K562 (cell line): ENCODE measurements around the gene GSTO2. TPM values are rescaled to one million over a fixed set of nuclear protein-coding genes. Genes with fewer than 3 reads are reported as not detected.

ENCODE experiments used
- ATAC-seq: fragments of 200-7000 bp; cut with Tn5 transposase; 3 replicates; pipeline ENCODE4 v1.9.1; 2020; ENCODE audit warnings: moderate library complexity
- BruUV-seq: library from RNA; stranded (reverse); fragments of 400-500 nt; replicated peaks from 2 replicates; lab custom pipeline; 2021; lab: Mats Ljungman, UMichigan
- CTCF ChIA-PET: fragments of 300-600 bp; formaldehyde crosslinking; extraction: SDS; loops from one replicate; lab custom pipeline; 2021; ENCODE audit warnings: low intra/inter-chr PET ratio; lab: Yijun Ruan, JAX
- POLR2A ChIA-PET: fragments of 300-600, 350-650 bp; sonication (Branson Sonifier 250); formaldehyde crosslinking; extraction: SDS; loops from one replicate; lab custom pipeline; 2021; ENCODE audit warnings: antibody characterized with exemption, inconsistent platforms; lab: Yijun Ruan, JAX
- DNase-seq, 4 experiments: peaks; one replicate each; pipeline versions ENCODE4 v3.0.0 to v3.0.0-alpha.2; 2011 to 2018; ENCODE audit warnings: low spot score in 3 of 4, mixed read lengths in 3 of 4; ENCODE audit errors: extremely low read depth in 1 of 4
- FAIRE-seq: peaks from 2 replicates; lab custom pipeline; 2011; peaks lifted over from hg19 to GRCh38; lab: Jason Lieb, UNC
- H2AFZ ChIP-seq: 2 replicates; pipeline ENCODE4 v1.6.0; 2011; ENCODE audit warnings: low read depth, low read length, control low read depth, inconsistent platforms
- H3K27ac ChIP-seq: fragments of 200-600 bp; 3 replicates; pipeline ENCODE4 v1.8.0; 2011; ENCODE audit warnings: low read depth, mild to moderate bottlenecking, control low read depth, inconsistent platforms, low read length, moderate library complexity, mixed read lengths; ENCODE audit errors: extremely low read depth
- H3K27me3 ChIP-seq, 2 experiments: fragments of 300-600 bp in 1 of 2; 2 replicates in 1 of 2; 3 replicates in 1 of 2; pipeline versions ENCODE4 v1.6.0 to v1.8.0; 2011; ENCODE audit warnings: inconsistent platforms in 2 of 2, low read length in 2 of 2, mild to moderate bottlenecking in 1 of 2, mixed read lengths in 1 of 2, moderate library complexity in 1 of 2; ENCODE audit not compliant: control insufficient read depth in 2 of 2, insufficient read depth in 2 of 2
- H3K36me3 ChIP-seq: fragments of 300-600 bp; 3 replicates; pipeline ENCODE4 v1.8.0; 2011; ENCODE audit warnings: mild to moderate bottlenecking, low read length, inconsistent platforms; ENCODE audit not compliant: control insufficient read depth, insufficient read depth
- H3K4me1 ChIP-seq, 2 experiments: fragments of 200-600 bp in 1 of 2; replicated peaks in 1 of 2; 2 replicates in 1 of 2; 3 replicates in 1 of 2; pipeline versions ENCODE4 v1.5.1 to v1.8.0; 2011; ENCODE audit warnings: inconsistent platforms in 2 of 2, low read length in 2 of 2, mild to moderate bottlenecking in 1 of 2, mixed read lengths in 1 of 2, moderate library complexity in 1 of 2; ENCODE audit not compliant: control insufficient read depth in 2 of 2, insufficient read depth in 2 of 2
- H3K4me2 ChIP-seq: 2 replicates; pipeline ENCODE4 v1.6.1; 2011; ENCODE audit warnings: low read length, control low read depth, inconsistent platforms, mixed read lengths; ENCODE audit not compliant: insufficient read depth
- H3K4me3 ChIP-seq: fragments of 200-600 bp; sonication (generic), shearing (Covaris generic); 2 replicates; pipeline ENCODE4 v1.5.1; 2016; ENCODE audit warnings: control low read depth, inconsistent platforms
- H3K79me2 ChIP-seq: fragments of 200-600 bp; 3 replicates; pipeline ENCODE4 v1.8.0; 2011; ENCODE audit warnings: low read length, inconsistent platforms; ENCODE audit not compliant: control insufficient read depth, insufficient read depth
- H3K9ac ChIP-seq, 2 experiments: 2 replicates each; pipeline versions ENCODE4 v1.6.0 to v1.6.1; 2011; ENCODE audit warnings: low read depth in 2 of 2, low read length in 2 of 2, control low read depth in 1 of 2, inconsistent platforms in 1 of 2, mild to moderate bottlenecking in 1 of 2, mixed read lengths in 1 of 2; ENCODE audit not compliant: insufficient read depth in 1 of 2
- H3K9me1 ChIP-seq: one replicate; pipeline ENCODE4 v1.6.0; 2011; ENCODE audit warnings: inconsistent platforms, mild to moderate bottlenecking, low read length, moderate library complexity; ENCODE audit not compliant: control insufficient read depth, insufficient read depth
- H3K9me3 ChIP-seq: replicated peaks from 2 replicates; pipeline ENCODE4 v1.5.1; 2011; ENCODE audit warnings: low read depth, low read length, inconsistent platforms; ENCODE audit not compliant: control insufficient read depth, insufficient read depth
- H4K20me1 ChIP-seq: replicated peaks from 2 replicates; pipeline ENCODE4 v1.6.1; 2011; ENCODE audit warnings: low read length, inconsistent platforms, mixed read lengths; ENCODE audit not compliant: control insufficient read depth, insufficient read depth
- CAMTA2 ChIP-seq: fragments of 250-450 bp; sonication (Bioruptor Pico); conservative IDR thresholded peaks from 2 replicates; pipeline ENCODE4 v1.5.1; 2022
- CBFA2T3 ChIP-seq: fragments of 450-650 bp; IDR thresholded peaks from 2 replicates; pipeline ENCODE4 v1.6.1; 2017
- CBX8 ChIP-seq: fragments of 200-600 bp; sonication (generic); IDR thresholded peaks from 2 replicates; pipeline ENCODE4 v1.6.1; 2012; ENCODE audit warnings: borderline replicate concordance, mixed run types, low read depth, mild to moderate bottlenecking, moderate library complexity, mixed read lengths, low read length, control low read depth, inconsistent platforms; ENCODE audit not compliant: poor library complexity, severe bottlenecking; ENCODE audit errors: extremely low read depth
- HIVEP1 ChIP-seq: fragments of 250-450 bp; sonication (Bioruptor Pico); IDR thresholded peaks from 2 replicates; pipeline ENCODE4 v1.4.0; 2020; ENCODE audit warnings: mild to moderate bottlenecking
- KLF1 ChIP-seq: fragments of 450-650 bp; IDR thresholded peaks from 2 replicates; pipeline ENCODE4 v1.6.1; 2016; ENCODE audit warnings: missing genetic modification characterization, missing compliant biosample characterization
- KLF6 ChIP-seq: fragments of 250-450 bp; sonication (Bioruptor Pico); IDR thresholded peaks from 2 replicates; pipeline ENCODE4 v1.4.0; 2020; ENCODE audit warnings: mild to moderate bottlenecking, moderate library complexity, borderline replicate concordance
- LEF1 ChIP-seq: fragments of 450-650 bp; IDR thresholded peaks from 2 replicates; pipeline ENCODE4 v1.6.1; 2016; ENCODE audit warnings: mild to moderate bottlenecking
- MYNN ChIP-seq, 2 experiments: sonication (generic); formaldehyde crosslinking in 1 of 2; IDR thresholded peaks; 2 replicates each; pipeline versions ENCODE4 v1.5.0 to v1.6.1; 2016 to 2020; ENCODE audit warnings: antibody characterized with exemption in 1 of 2, missing genetic modification reagents in 1 of 2
- SLC30A9 ChIP-seq: fragments of 250-450 bp; sonication (Bioruptor Pico); IDR thresholded peaks from 2 replicates; pipeline ENCODE4 v1.8.0; 2022; ENCODE audit warnings: mild to moderate bottlenecking, moderate library complexity
- SMARCE1 ChIP-seq: fragments of 450-650 bp; IDR thresholded peaks from 2 replicates; pipeline ENCODE4 v1.7.1; 2016; ENCODE audit warnings: mild to moderate bottlenecking
- STAT5A ChIP-seq: IDR thresholded peaks from 2 replicates; pipeline ENCODE4 v1.6.1; 2012; ENCODE audit warnings: low read length, inconsistent platforms, borderline replicate concordance
- ZNF431 ChIP-seq: sonication (generic); formaldehyde crosslinking; IDR thresholded peaks from 2 replicates; pipeline ENCODE4 v1.8.0; 2022; ENCODE audit warnings: mild to moderate bottlenecking, missing genetic modification reagents
- WGBS: fragments of 100-300 bp; shearing (Covaris generic); methylation state at CpG from one replicate; pipeline ENCODE4 v1.1.6; 2016; ENCODE audit warnings: low coverage, mixed read lengths; ENCODE audit not compliant: insufficient coverage; ENCODE audit errors: missing lambda C conversion rate; 5-methylcytosine and 5-hydroxymethylcytosine counted together
- in situ Hi-C: fragments of 300-500 bp; cut with MboI; formaldehyde crosslinking; loops from 4 replicates; pipeline ENCODE4 v1.15.0; 2018; ENCODE audit warnings: inconsistent platforms, mixed read lengths
- intact Hi-C: fragments of 100-400 bp; cut with micrococcal nuclease; formaldehyde crosslinking; loops from 2 replicates; pipeline ENCODE4 v1.14.2; 2022
- polyA plus RNA-seq, 8 experiments: library from polyadenylated mRNA; depleted of rRNA in 4 of 8; stranded (reverse) in 5 of 8; unstranded in 3 of 8; fragments of >200 nt; fragmentation: Nextera tagmentation in 2 of 8; fragmentation: Illumina TruSeq in 1 of 8; extraction: Ambion mirVana in 2 of 8; extraction: Trizol in 1 of 8; gene quantifications; 2 replicates each; pipeline versions ENCODE4 v1.2.1 to v1.2.3, GENCODE V29; 2011 to 2014; ENCODE audit warnings: inconsistent platforms in 1 of 8, missing spikeins in 1 of 8
- total RNA-seq, 7 experiments: library from RNA; depleted of rRNA in 6 of 7; stranded (reverse); fragments of >200 nt in 6 of 7; fragmentation: Illumina TruSeq in 2 of 7; extraction: Trizol in 2 of 7; gene quantifications; 2 replicates each; pipeline versions ENCODE4 v1.2.1 to v1.2.3, GENCODE V29; 2011 to 2021; ENCODE audit warnings: low replicate concordance in 1 of 7
- TF ChIP-seq, protein P1 (sequence below): fragments of 250-450 bp; sonication (Bioruptor Pico); IDR thresholded peaks from 2 replicates; pipeline ENCODE4 v1.8.0; 2022; ENCODE audit warnings: inconsistent platforms
- TF ChIP-seq, protein P2 (sequence below): fragments of 450-650 bp; formaldehyde crosslinking; IDR thresholded peaks from 2 replicates; pipeline ENCODE4 v1.4.0; 2022; ENCODE audit warnings: mild to moderate bottlenecking, moderate library complexity
- TF ChIP-seq, protein P3 (sequence below): fragments of 450-650 bp; formaldehyde crosslinking; IDR thresholded peaks from 2 replicates; pipeline ENCODE4 v1.4.0; 2022; ENCODE audit warnings: missing genetic modification characterization
- TF ChIP-seq, protein P4 (sequence below): fragments of 450-650 bp; formaldehyde crosslinking; IDR thresholded peaks from 2 replicates; pipeline ENCODE4 v1.4.0; 2020; ENCODE audit warnings: mild to moderate bottlenecking, moderate library complexity

Gene GSTO2
- total and polyA plus RNA-seq, 9 of the 15 experiments (the other 6 are each of a cell fraction or from before 2014, with no cell fraction given), result 0.18 to 1.8 (median 0.90) TPM

DNA sequence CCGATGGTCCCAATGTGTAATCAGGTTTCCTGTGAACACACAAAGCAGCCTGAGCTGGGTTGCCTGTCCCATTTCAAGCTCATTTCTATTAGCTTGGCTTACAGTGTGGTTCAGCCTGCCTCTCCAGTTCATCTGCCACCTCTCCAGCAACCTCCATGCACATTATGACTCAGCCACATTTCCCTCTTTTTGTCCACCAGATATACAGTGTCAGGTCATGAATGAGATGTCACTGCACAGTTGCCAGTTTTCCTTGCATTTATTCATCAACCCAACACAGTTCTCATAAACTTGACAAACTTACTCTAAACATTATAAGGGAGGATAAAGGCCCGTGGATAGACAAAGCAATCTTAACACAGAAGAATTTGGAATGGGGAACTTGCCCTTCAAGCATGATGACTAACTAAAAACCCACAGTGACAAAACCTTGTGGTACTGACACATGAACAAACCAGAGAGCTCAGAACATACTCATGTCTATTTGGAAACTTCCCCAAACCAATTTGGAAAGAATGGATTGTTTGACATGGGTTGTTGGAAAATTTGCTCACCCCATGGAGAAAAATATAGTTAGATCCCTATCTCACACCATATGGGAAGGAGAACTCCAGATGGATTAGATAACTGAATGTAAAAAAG lies 82.2 kb downstream of the GSTO2 start (continued):
- TF ChIP-seq, protein P1, sequence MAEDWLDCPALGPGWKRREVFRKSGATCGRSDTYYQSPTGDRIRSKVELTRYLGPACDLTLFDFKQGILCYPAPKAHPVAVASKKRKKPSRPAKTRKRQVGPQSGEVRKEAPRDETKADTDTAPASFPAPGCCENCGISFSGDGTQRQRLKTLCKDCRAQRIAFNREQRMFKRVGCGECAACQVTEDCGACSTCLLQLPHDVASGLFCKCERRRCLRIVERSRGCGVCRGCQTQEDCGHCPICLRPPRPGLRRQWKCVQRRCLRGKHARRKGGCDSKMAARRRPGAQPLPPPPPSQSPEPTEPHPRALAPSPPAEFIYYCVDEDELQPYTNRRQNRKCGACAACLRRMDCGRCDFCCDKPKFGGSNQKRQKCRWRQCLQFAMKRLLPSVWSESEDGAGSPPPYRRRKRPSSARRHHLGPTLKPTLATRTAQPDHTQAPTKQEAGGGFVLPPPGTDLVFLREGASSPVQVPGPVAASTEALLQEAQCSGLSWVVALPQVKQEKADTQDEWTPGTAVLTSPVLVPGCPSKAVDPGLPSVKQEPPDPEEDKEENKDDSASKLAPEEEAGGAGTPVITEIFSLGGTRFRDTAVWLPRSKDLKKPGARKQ (CRISPR knock-in tag), result no peak
- TF ChIP-seq HIVEP1 (CRISPR knock-in tag) (no peak), CBX8 (no peak), CBFA2T3 (no peak), CAMTA2 (CRISPR knock-in tag) (no peak)
- TF ChIP-seq, protein P2, sequence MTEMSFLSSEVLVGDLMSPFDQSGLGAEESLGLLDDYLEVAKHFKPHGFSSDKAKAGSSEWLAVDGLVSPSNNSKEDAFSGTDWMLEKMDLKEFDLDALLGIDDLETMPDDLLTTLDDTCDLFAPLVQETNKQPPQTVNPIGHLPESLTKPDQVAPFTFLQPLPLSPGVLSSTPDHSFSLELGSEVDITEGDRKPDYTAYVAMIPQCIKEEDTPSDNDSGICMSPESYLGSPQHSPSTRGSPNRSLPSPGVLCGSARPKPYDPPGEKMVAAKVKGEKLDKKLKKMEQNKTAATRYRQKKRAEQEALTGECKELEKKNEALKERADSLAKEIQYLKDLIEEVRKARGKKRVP (CRISPR knock-in tag), result no peak
- TF ChIP-seq, all 486 proteins: peak for 2

DNA sequence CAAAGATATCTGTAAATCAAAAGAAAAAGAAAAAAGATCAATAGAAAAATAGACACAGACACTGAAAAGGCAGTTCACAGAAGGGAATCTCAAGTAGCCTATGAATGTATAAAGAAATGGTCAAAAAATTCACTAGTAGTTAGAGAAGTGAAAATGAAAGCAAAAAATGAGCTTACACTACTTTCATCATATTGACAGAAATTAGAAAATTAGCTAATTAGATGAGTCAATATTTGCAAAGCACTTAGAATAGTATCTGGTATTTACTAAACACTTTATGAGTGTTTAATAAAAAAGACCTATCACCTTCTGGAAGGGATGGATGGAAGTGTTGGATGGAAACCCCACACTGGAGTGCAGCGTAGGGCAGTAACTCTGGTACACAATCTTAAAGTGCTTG lies 82.9 kb downstream of the GSTO2 start:
- in situ Hi-C loops (no loop called here), intact Hi-C loops (loop anchor here (5.0 kb wide), 3 partner anchors 230 to 465 kb away; partner anchors contain the start of gene SFR1)
- H3K9me1 ChIP-seq, result no peaks in the 10 kb centered on the region
- BruUV-seq, result no TSS peak
- DNase-seq (no peak), FAIRE-seq (no peak), ATAC-seq (no peak)
- no peaks in the 10 kb centered on the region for H3K27me3 ChIP-seq
- H3K9me3 ChIP-seq, result no peaks in the 10 kb centered on the region
- WGBS, result 93% methylated on average over 1 of the region's 1 CpG
- ChIA-PET POLR2A (interaction anchor here (1.0 to 3.0 kb wide), 2 partner anchors 18 to 46 kb away, joined by 3 to 9 read pairs; no protein-coding TSS in a partner anchor), CTCF (interaction anchor here (1.2 to 7.1 kb wide), 2 partner anchors 61 to 77 kb away, joined by 3 to 63 read pairs; no protein-coding TSS in a partner anchor)
- no peak overlapping the region for H3K27ac ChIP-seq
- H3K4me3 ChIP-seq, result no peak overlapping the region
- H4K20me1 ChIP-seq, result no peaks in the 10 kb centered on the region
- H3K4me1 ChIP-seq, result peaks cover 5 to 38% of the 10 kb centered on the region in 2 experiments
- H3K4me2 ChIP-seq, result peak overlapping the region; percentile 98
- H2AFZ ChIP-seq, result no peak overlapping the region
- H3K79me2 ChIP-seq, result peaks cover 3% of the 10 kb centered on the region; the same call in 2 of the 3 replicates
- no peaks in the 10 kb centered on the region; the same call in 2 of the 3 replicates for H3K36me3 ChIP-seq
- H3K9ac ChIP-seq, result no peak overlapping the region
- TF ChIP-seq LEF1 (no peak), ZNF431 (CRISPR knock-in tag) (no peak), KLF1 (tag) (no peak), MYNN (IDR thresholded peaks at IDR 0.05) (no peak), MYNN (CRISPR knock-in tag; IDR thresholded peaks at IDR 0.05) (no peak), KLF6 (CRISPR knock-in tag) (no peak), STAT5A (no peak), SLC30A9 (no peak), SMARCE1 (no peak)
- TF ChIP-seq, protein P3, sequence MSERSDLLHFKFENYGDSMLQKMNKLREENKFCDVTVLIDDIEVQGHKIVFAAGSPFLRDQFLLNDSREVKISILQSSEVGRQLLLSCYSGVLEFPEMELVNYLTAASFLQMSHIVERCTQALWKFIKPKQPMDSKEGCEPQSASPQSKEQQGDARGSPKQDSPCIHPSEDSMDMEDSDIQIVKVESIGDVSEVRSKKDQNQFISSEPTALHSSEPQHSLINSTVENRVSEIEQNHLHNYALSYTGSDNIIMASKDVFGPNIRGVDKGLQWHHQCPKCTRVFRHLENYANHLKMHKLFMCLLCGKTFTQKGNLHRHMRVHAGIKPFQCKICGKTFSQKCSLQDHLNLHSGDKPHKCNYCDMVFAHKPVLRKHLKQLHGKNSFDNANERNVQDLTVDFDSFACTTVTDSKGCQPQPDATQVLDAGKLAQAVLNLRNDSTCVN (CRISPR knock-in tag), result no peak
- TF ChIP-seq, protein P4, sequence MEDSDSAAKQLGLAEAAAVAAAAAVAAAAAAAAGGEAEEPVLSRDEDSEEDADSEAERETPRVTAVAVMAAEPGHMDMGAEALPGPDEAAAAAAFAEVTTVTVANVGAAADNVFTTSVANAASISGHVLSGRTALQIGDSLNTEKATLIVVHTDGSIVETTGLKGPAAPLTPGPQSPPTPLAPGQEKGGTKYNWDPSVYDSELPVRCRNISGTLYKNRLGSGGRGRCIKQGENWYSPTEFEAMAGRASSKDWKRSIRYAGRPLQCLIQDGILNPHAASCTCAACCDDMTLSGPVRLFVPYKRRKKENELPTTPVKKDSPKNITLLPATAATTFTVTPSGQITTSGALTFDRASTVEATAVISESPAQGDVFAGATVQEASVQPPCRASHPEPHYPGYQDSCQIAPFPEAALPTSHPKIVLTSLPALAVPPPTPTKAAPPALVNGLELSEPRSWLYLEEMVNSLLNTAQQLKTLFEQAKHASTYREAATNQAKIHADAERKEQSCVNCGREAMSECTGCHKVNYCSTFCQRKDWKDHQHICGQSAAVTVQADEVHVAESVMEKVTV, result no peak
